ENCODE data around the gene PLXNA2. TPM values are rescaled to one million over a fixed set of nuclear protein-coding genes. Genes with fewer than 3 reads are reported as not detected.

Gene PLXNA2
- total and polyA plus RNA-seq, 2 donors (not counting 1 experiment from before 2014, with no cell fraction given) = 0.31 to 1.2 TPM

GRCh38 chr1:208270651-208271141 is 26.5 kb upstream of the PLXNA2 start:
- Mint-ChIP-seq H3K9me3 (ENCODE audit: insufficient read depth) (no peaks in the 10 kb centered on the region), H3K4me3 (no peak overlapping the region), H3K27ac (no peak overlapping the region), H3K27me3 (peaks cover 63% of the 10 kb centered on the region), H3K4me1 (no peaks in the 10 kb centered on the region)
- Histone ChIP-seq H3K4me1 (ENCODE audit: control insufficient read depth in 2 of 2, insufficient read depth in 2 of 2, low read length in 2 of 2) (no peaks in the 10 kb centered on the region), H4K20me1 (ENCODE audit: control insufficient read depth, insufficient read depth, low read length, poor library complexity, severe bottlenecking) (no peaks in the 10 kb centered on the region), H3K36me3 (replicated peaks in 1 of 2; ENCODE audit: control extremely low read depth in 1 of 2, control insufficient read depth in 1 of 2, extremely low read depth in 1 of 2, insufficient read depth in 2 of 2, low read length in 1 of 2) (no peaks in the 10 kb centered on the region), H3K4me3 (ENCODE audit: control extremely low read depth in 1 of 5, extremely low read depth in 1 of 5, insufficient read depth in 1 of 5, low read depth in 2 of 5, low read length in 4 of 5) (no peak overlapping the region), H2AFZ (ENCODE audit: insufficient read depth, low read depth, low read length, poor library complexity, severe bottlenecking) (no peak overlapping the region), H3K9ac (ENCODE audit: low read length) (no peak overlapping the region), H3K27me3 (replicated peaks in 1 of 4; ENCODE audit: control extremely low read depth in 1 of 4, control insufficient read depth in 3 of 4, insufficient read depth in 4 of 4, low read length in 3 of 4) (peaks cover 0 to 8% (median 5%) of the 10 kb centered on the region in 4 experiments), H3K4me2 (replicated peaks; ENCODE audit: low read depth, low read length, poor library complexity, severe bottlenecking) (no peak overlapping the region), H3K27ac (ENCODE audit: low read length in 2 of 2) (no peak overlapping the region), H3K79me2 (ENCODE audit: control insufficient read depth, insufficient read depth, low read length) (no peaks in the 10 kb centered on the region), H3K9me3 (ENCODE audit: control extremely low read depth in 1 of 3, control insufficient read depth in 2 of 3, insufficient read depth in 1 of 3, low read length in 2 of 3) (no peaks in the 10 kb centered on the region)
- TF ChIP-seq EZH2 (IDR thresholded peaks at IDR 0.05; ENCODE audit: borderline replicate concordance, insufficient read depth, low read depth, low read length, poor library complexity, severe bottlenecking) = no peak
- TF ChIP-seq CTCF (IDR thresholded peaks at IDR 0.05) = no peak
- ChIA-PET POLR2A (no interaction called here), CTCF (no interaction called here)
- intact Hi-C loops (cut with micrococcal nuclease) = no loop called here
- ATAC-seq (ENCODE audit: low read depth) (no peak), DNase-seq (no peak)
- WGBS (ENCODE audit: insufficient coverage) = 100% methylated on average over 1 of the region's 2 CpGs

GRCh38 chr1:208269338-208269666 is 25.1 kb upstream of the PLXNA2 start:
- H3K27me3 ChIP-seq (replicated peaks in 1 of 4; ENCODE audit: control extremely low read depth in 1 of 4, control insufficient read depth in 3 of 4, insufficient read depth in 4 of 4, low read length in 3 of 4) = peaks cover 0 to 10% (median 5%) of the 10 kb centered on the region in 4 experiments
- no peak overlapping the region for H3K4me3 Mint-ChIP-seq
- intact Hi-C loops (cut with micrococcal nuclease) = no loop called here
- no peak for ATAC-seq (ENCODE audit: low read depth)
- TF ChIP-seq CTCF (IDR thresholded peaks at IDR 0.05) (no peak), EZH2 (IDR thresholded peaks at IDR 0.05; ENCODE audit: borderline replicate concordance, insufficient read depth, low read depth, low read length, poor library complexity, severe bottlenecking) (no peak)
- H3K9me3 ChIP-seq (ENCODE audit: control extremely low read depth in 1 of 3, control insufficient read depth in 2 of 3, insufficient read depth in 1 of 3, low read length in 2 of 3) = no peaks in the 10 kb centered on the region
- H3K9ac ChIP-seq (ENCODE audit: low read length) = no peak overlapping the region
- no peak overlapping the region for H3K4me2 ChIP-seq (replicated peaks; ENCODE audit: low read depth, low read length, poor library complexity, severe bottlenecking)
- no peak overlapping the region for H3K27ac Mint-ChIP-seq
- no peak overlapping the region for H2AFZ ChIP-seq (ENCODE audit: insufficient read depth, low read depth, low read length, poor library complexity, severe bottlenecking)
- no peak overlapping the region for H3K4me3 ChIP-seq (ENCODE audit: control extremely low read depth in 1 of 5, extremely low read depth in 1 of 5, insufficient read depth in 1 of 5, low read depth in 2 of 5, low read length in 4 of 5)
- no peaks in the 10 kb centered on the region for H3K36me3 ChIP-seq (replicated peaks in 1 of 2; ENCODE audit: control extremely low read depth in 1 of 2, control insufficient read depth in 1 of 2, extremely low read depth in 1 of 2, insufficient read depth in 2 of 2, low read length in 1 of 2)
- H3K9me3 Mint-ChIP-seq (ENCODE audit: insufficient read depth) = no peaks in the 10 kb centered on the region
- no peak overlapping the region for H3K27ac ChIP-seq (ENCODE audit: low read length in 2 of 2)
- ChIA-PET CTCF (no interaction called here), POLR2A (no interaction called here)
- H3K4me1 ChIP-seq (ENCODE audit: control insufficient read depth in 2 of 2, insufficient read depth in 2 of 2, low read length in 2 of 2) = no peaks in the 10 kb centered on the region
- H3K79me2 ChIP-seq (ENCODE audit: control insufficient read depth, insufficient read depth, low read length) = no peaks in the 10 kb centered on the region
- 74% methylated on average over 4 of the region's 6 CpGs for WGBS (ENCODE audit: insufficient coverage)
- no peaks in the 10 kb centered on the region for H4K20me1 ChIP-seq (ENCODE audit: control insufficient read depth, insufficient read depth, low read length, poor library complexity, severe bottlenecking)
- no peak for DNase-seq
- peaks cover 54% of the 10 kb centered on the region for H3K27me3 Mint-ChIP-seq
- no peaks in the 10 kb centered on the region for H3K4me1 Mint-ChIP-seq
